ENCODE data around the gene CCKAR. TPM values are rescaled to one million over a fixed set of nuclear protein-coding genes. Genes with fewer than 3 reads are reported as not detected.

Gene CCKAR
- total and polyA plus RNA-seq, 2 of the 8 experiments (the other 6 are each of a cell fraction or from before 2014, with no cell fraction given) = not detected

DNA sequence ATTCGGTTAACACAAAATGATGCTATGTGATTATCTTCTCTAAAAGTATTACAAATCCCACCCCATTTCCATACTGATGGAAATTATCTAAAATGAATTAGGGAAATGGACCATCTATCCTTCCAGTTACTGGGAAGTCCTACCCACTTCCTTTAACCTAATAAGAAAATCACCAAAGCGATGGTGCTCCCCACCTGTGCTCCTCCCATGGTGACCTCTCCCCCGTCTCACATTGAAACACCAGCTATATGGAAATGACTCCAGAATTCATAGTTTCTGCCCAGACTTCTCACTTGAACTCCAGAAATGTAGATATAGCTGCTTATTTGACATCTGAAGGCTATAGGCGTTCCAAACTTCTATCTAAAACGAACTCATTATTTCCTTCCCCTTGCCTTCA is 48.5 kb downstream of the CCKAR start:
- Histone ChIP-seq H2AK5ac (ENCODE audit: low read depth, low read length) (no peak overlapping the region), H2AFZ (ENCODE audit: low read length) (no peak overlapping the region), H3K4me1 (replicated peaks in 1 of 4; ENCODE audit: control insufficient read depth in 3 of 4, insufficient read depth in 4 of 4, low read length in 3 of 4) (no peaks in the 10 kb centered on the region), H3K27ac (ENCODE audit: low read depth, low read length) (no peak overlapping the region), H2BK12ac (ENCODE audit: low read depth, low read length) (no peak overlapping the region), H3K9ac (replicated peaks in 1 of 4; ENCODE audit: extremely low read depth in 1 of 4, low read depth in 3 of 4, low read length in 3 of 4) (no peak overlapping the region), H3K4ac (replicated peaks; ENCODE audit: insufficient read length, low read depth, low read length) (no peak overlapping the region), H3K56ac (replicated peaks; ENCODE audit: insufficient read length, low read depth, low read length) (no peak overlapping the region), H3K23me2 (ENCODE audit: low read depth, low read length) (no peaks in the 10 kb centered on the region), H4K20me1 (replicated peaks in 1 of 2; ENCODE audit: control insufficient read depth in 1 of 2, insufficient read depth in 2 of 2, low read length in 2 of 2) (no peaks in the 10 kb centered on the region), H3K4me2 (ENCODE audit: insufficient read depth in 1 of 2, low read depth in 2 of 2, low read length in 2 of 2) (no peak overlapping the region), H3K27me3 (replicated peaks in 1 of 4; ENCODE audit: control insufficient read depth in 3 of 4, extremely low read depth in 1 of 4, insufficient read depth in 3 of 4, low read length in 3 of 4) (no peaks in the 10 kb centered on the region), H4K8ac (ENCODE audit: extremely low read depth, insufficient read depth, low read length) (no peak overlapping the region), H3K79me2 (ENCODE audit: control insufficient read depth in 1 of 2, insufficient read depth in 2 of 2, low read length in 2 of 2) (no peaks in the 10 kb centered on the region), H3K36me3 (ENCODE audit: control insufficient read depth in 2 of 4, insufficient read depth in 4 of 4, low read length in 3 of 4) (peaks cover 0 to 1% (median 0%) of the 10 kb centered on the region in 4 experiments; a peak in 3 of 8 replicates), H2BK15ac (ENCODE audit: low read length) (no peak overlapping the region), H3K23ac (ENCODE audit: insufficient read length) (no peak overlapping the region), H2BK5ac (ENCODE audit: low read depth, low read length) (no peak overlapping the region), H4K5ac (ENCODE audit: insufficient read length, low read depth, low read length) (no peak overlapping the region), H4K91ac (replicated peaks; ENCODE audit: insufficient read length, low read length) (no peak overlapping the region), H3K9me3 (ENCODE audit: insufficient read depth in 2 of 2, low read depth in 1 of 2, low read length in 1 of 2) (no peaks in the 10 kb centered on the region), H3K4me3 (ENCODE audit: extremely low read depth in 1 of 4, insufficient read depth in 2 of 4, low read depth in 3 of 4, low read length in 4 of 4) (no peak overlapping the region), H2BK20ac (ENCODE audit: low read length) (no peak overlapping the region), H3K14ac (ENCODE audit: insufficient read length) (no peak overlapping the region), H3K79me1 (ENCODE audit: low read depth, low read length) (no peaks in the 10 kb centered on the region), H3K18ac (ENCODE audit: extremely low read depth, low read length) (no peak overlapping the region), H2BK120ac (replicated peaks; ENCODE audit: low read depth, low read length) (no peak overlapping the region)
- DNase-seq (ENCODE audit: low read depth in 1 of 2, low spot score in 2 of 2) (no peak), FAIRE-seq (no peak)
- ChIA-PET POLR2A (ENCODE audit: partially characterized antibody) (interaction anchor here (0.8 to 1.3 kb wide), 2 partner anchors 8 to 10 kb away, joined by 3 to 5 read pairs; no protein-coding TSS in a partner anchor), CTCF (ENCODE audit: partially characterized antibody) (interaction anchor here (1.1 to 1.6 kb wide), 2 partner anchors 12 to 30 kb away, joined by 3 to 5 read pairs; no protein-coding TSS in a partner anchor)
- 87% methylated on average over 5 of the region's 5 CpGs; no CpG with 5 or more reads in 1 of the 2 experiments for WGBS, 2 experiments (ENCODE audit: extremely low coverage in 1 of 2, insufficient coverage in 1 of 2, insufficient read length in 1 of 2, insufficient replicate concordance in 2 of 2, low coverage in 1 of 2, low lambda C conversion rate in 2 of 2, missing lambda C conversion rate in 1 of 2)
- TF ChIP-seq CBX5 (IDR thresholded peaks at IDR 0.05; ENCODE audit: low read depth, low read length) = no peak
- no peak for TF ChIP-seq SIN3A (conservative IDR thresholded peaks at IDR 0.05 in 1 of 2, IDR thresholded peaks at IDR 0.05 in 1 of 2; ENCODE audit: low read depth in 1 of 2, low read length in 2 of 2)
- TF ChIP-seq TAF1 (IDR thresholded peaks at IDR 0.05; ENCODE audit: low read depth, low read length) = no peak
- TF ChIP-seq SP4 (IDR thresholded peaks at IDR 0.05; ENCODE audit: low read length) = no peak
- TF ChIP-seq ATF3 (IDR thresholded peaks at IDR 0.05; ENCODE audit: insufficient read depth, low read depth, low read length) = no peak
- TF ChIP-seq SIRT6 (IDR thresholded peaks at IDR 0.05; ENCODE audit: low read length) = no peak
